Measurements from ENCODE around the gene HUNK.
A peak's percentile ranks its signal among the peaks of the same experiment; 100 is the strongest.
"Not testable (repeated sequence)": the region's sequence is repeated elsewhere in the genome, so short reads cannot be mapped to it uniquely, and the experiment has no call there.

HUNK gene

GRCh38 chr21:31850886-31851285 is 21.9 kb upstream of the HUNK start:
- Histone ChIP-seq H3K9ac (ENCODE audit: low read length) (no peak overlapping the region), H3K36me3 (ENCODE audit: control insufficient read depth, insufficient read depth, low read length) (no peaks in the 10 kb centered on the region), H3K4me3 (ENCODE audit: low read length) (no peak overlapping the region), H3K27ac (ENCODE audit: low read depth, low read length) (no peak overlapping the region), H3K4me1 (ENCODE audit: control insufficient read depth, insufficient read depth, low read length) (no peaks in the 10 kb centered on the region), H3K27me3 (ENCODE audit: control insufficient read depth, insufficient read depth, low read length) (no peaks in the 10 kb centered on the region)

- H3K27me3 ChIP-seq (ENCODE audit: control insufficient read depth, insufficient read depth, low read length): no peaks in the 10 kb centered on the region
- H3K36me3 ChIP-seq (ENCODE audit: control insufficient read depth, insufficient read depth, low read length): no peaks in the 10 kb centered on the region
- H3K9ac ChIP-seq (ENCODE audit: low read length): no peak overlapping the region
- H3K27ac ChIP-seq (ENCODE audit: low read depth, low read length): no peak overlapping the region
- H3K4me1 ChIP-seq (ENCODE audit: control insufficient read depth, insufficient read depth, low read length): no peaks in the 10 kb centered on the region
- no peak overlapping the region for H3K4me3 ChIP-seq (ENCODE audit: low read length)
Measured at GRCh38 chr21:31855180-31855579, 17.6 kb upstream of the HUNK start.

- Histone ChIP-seq H3K27ac (ENCODE audit: low read depth, low read length) (no peak overlapping the region), H3K36me3 (ENCODE audit: control insufficient read depth, insufficient read depth, low read length) (no peaks in the 10 kb centered on the region), H3K4me3 (ENCODE audit: low read length) (no peak overlapping the region), H3K9ac (ENCODE audit: low read length) (no peak overlapping the region), H3K27me3 (ENCODE audit: control insufficient read depth, insufficient read depth, low read length) (no peaks in the 10 kb centered on the region), H3K4me1 (ENCODE audit: control insufficient read depth, insufficient read depth, low read length) (no peaks in the 10 kb centered on the region)
Measured at GRCh38 chr21:31857096-31857495, 15.7 kb upstream of the HUNK start.

- H3K27me3 ChIP-seq (ENCODE audit: control insufficient read depth, insufficient read depth, low read length); H3K9ac ChIP-seq (ENCODE audit: low read length); H3K4me3 ChIP-seq (ENCODE audit: low read length); H3K4me1 ChIP-seq (ENCODE audit: control insufficient read depth, insufficient read depth, low read length); H3K27ac ChIP-seq (ENCODE audit: low read depth, low read length); H3K36me3 ChIP-seq (ENCODE audit: control insufficient read depth, insufficient read depth, low read length): not testable (repeated sequence)
Measured at GRCh38 chr21:31857631-31858030, 15.2 kb upstream of the HUNK start.

- Histone ChIP-seq H3K27ac (ENCODE audit: low read depth, low read length) (no peak overlapping the region), H3K36me3 (ENCODE audit: control insufficient read depth, insufficient read depth, low read length) (no peaks in the 10 kb centered on the region), H3K4me1 (ENCODE audit: control insufficient read depth, insufficient read depth, low read length) (no peaks in the 10 kb centered on the region), H3K27me3 (ENCODE audit: control insufficient read depth, insufficient read depth, low read length) (no peaks in the 10 kb centered on the region), H3K9ac (ENCODE audit: low read length) (no peak overlapping the region), H3K4me3 (ENCODE audit: low read length) (no peak overlapping the region)
Measured at GRCh38 chr21:31860851-31861250, 12.0 kb upstream of the HUNK start.

- Histone ChIP-seq H3K4me1 (ENCODE audit: control insufficient read depth, insufficient read depth, low read length) (peaks cover 2% of the 10 kb centered on the region), H3K27ac (ENCODE audit: low read depth, low read length) (no peak overlapping the region), H3K27me3 (ENCODE audit: control insufficient read depth, insufficient read depth, low read length) (no peaks in the 10 kb centered on the region), H3K9ac (ENCODE audit: low read length) (no peak overlapping the region), H3K36me3 (ENCODE audit: control insufficient read depth, insufficient read depth, low read length) (no peaks in the 10 kb centered on the region), H3K4me3 (ENCODE audit: low read length) (no peak overlapping the region)
Measured at GRCh38 chr21:31862078-31862477, 10.7 kb upstream of the HUNK start.

- H3K27ac ChIP-seq (ENCODE audit: low read depth, low read length): no peak overlapping the region
- no peak overlapping the region for H3K9ac ChIP-seq (ENCODE audit: low read length)
- no peaks in the 10 kb centered on the region for H3K36me3 ChIP-seq (ENCODE audit: control insufficient read depth, insufficient read depth, low read length)
- H3K27me3 ChIP-seq (ENCODE audit: control insufficient read depth, insufficient read depth, low read length): no peaks in the 10 kb centered on the region
- H3K4me3 ChIP-seq (ENCODE audit: low read length): no peak overlapping the region
- peaks cover 2% of the 10 kb centered on the region for H3K4me1 ChIP-seq (ENCODE audit: control insufficient read depth, insufficient read depth, low read length)
Measured at GRCh38 chr21:31865429-31865970, 7.3 kb upstream of the HUNK start.

GRCh38 chr21:31866077-31866511 is 6.7 kb upstream of the HUNK start:
- peaks cover 2% of the 10 kb centered on the region for H3K4me1 ChIP-seq (ENCODE audit: control insufficient read depth, insufficient read depth, low read length)
- no peaks in the 10 kb centered on the region for H3K36me3 ChIP-seq (ENCODE audit: control insufficient read depth, insufficient read depth, low read length)
- no peak overlapping the region for H3K4me3 ChIP-seq (ENCODE audit: low read length)
- H3K27me3 ChIP-seq (ENCODE audit: control insufficient read depth, insufficient read depth, low read length): no peaks in the 10 kb centered on the region
- H3K27ac ChIP-seq (ENCODE audit: low read depth, low read length): no peak overlapping the region
- H3K9ac ChIP-seq (ENCODE audit: low read length): no peak overlapping the region

GRCh38 chr21:31869750-31870149 is 3.1 kb upstream of the HUNK start:
- Histone ChIP-seq H3K27ac (ENCODE audit: low read depth, low read length) (no peak overlapping the region), H3K4me1 (ENCODE audit: control insufficient read depth, insufficient read depth, low read length) (peaks cover 2% of the 10 kb centered on the region), H3K9ac (ENCODE audit: low read length) (no peak overlapping the region), H3K36me3 (ENCODE audit: control insufficient read depth, insufficient read depth, low read length) (no peaks in the 10 kb centered on the region), H3K4me3 (ENCODE audit: low read length) (no peak overlapping the region), H3K27me3 (ENCODE audit: control insufficient read depth, insufficient read depth, low read length) (peaks cover under 1% of the 10 kb centered on the region)

GRCh38 chr21:31870472-31871193 is 2.2 kb upstream of the HUNK start:
- H3K36me3 ChIP-seq (ENCODE audit: control insufficient read depth, insufficient read depth, low read length): no peaks in the 10 kb centered on the region

GRCh38 chr21:31871371-31871770 is 1.4 kb upstream of the HUNK start:
- H3K4me1 ChIP-seq (ENCODE audit: control insufficient read depth, insufficient read depth, low read length); H3K27ac ChIP-seq (ENCODE audit: low read depth, low read length); H3K4me3 ChIP-seq (ENCODE audit: low read length); H3K27me3 ChIP-seq (ENCODE audit: control insufficient read depth, insufficient read depth, low read length); H3K9ac ChIP-seq (ENCODE audit: low read length); H3K36me3 ChIP-seq (ENCODE audit: control insufficient read depth, insufficient read depth, low read length): not testable (repeated sequence)

More at GRCh38 chr21:31870472-31871193, 2.2 kb upstream of the HUNK start:
- Histone ChIP-seq H3K27ac (ENCODE audit: low read depth, low read length) (no peak overlapping the region), H3K4me3 (ENCODE audit: low read length) (no peak overlapping the region), H3K4me1 (ENCODE audit: control insufficient read depth, insufficient read depth, low read length) (peaks cover 2% of the 10 kb centered on the region), H3K9ac (ENCODE audit: low read length) (no peak overlapping the region), H3K27me3 (ENCODE audit: control insufficient read depth, insufficient read depth, low read length) (peaks cover 5% of the 10 kb centered on the region)

- Histone ChIP-seq H3K27ac (ENCODE audit: low read depth, low read length) (no peak overlapping the region), H3K9ac (ENCODE audit: low read length) (no peak overlapping the region), H3K27me3 (ENCODE audit: control insufficient read depth, insufficient read depth, low read length) (peaks cover 5% of the 10 kb centered on the region), H3K4me3 (ENCODE audit: low read length) (peak overlapping the region; percentile 68), H3K36me3 (ENCODE audit: control insufficient read depth, insufficient read depth, low read length) (no peaks in the 10 kb centered on the region), H3K4me1 (ENCODE audit: control insufficient read depth, insufficient read depth, low read length) (no peaks in the 10 kb centered on the region)
Measured at GRCh38 chr21:31872072-31872451, 758 bp upstream of the HUNK start.

GRCh38 chr21:31873275-31873695 is 465 bp downstream of the HUNK start:
- peaks cover 5% of the 10 kb centered on the region for H3K27me3 ChIP-seq (ENCODE audit: control insufficient read depth, insufficient read depth, low read length)
- H3K4me1 ChIP-seq (ENCODE audit: control insufficient read depth, insufficient read depth, low read length): no peaks in the 10 kb centered on the region
- H3K4me3 ChIP-seq (ENCODE audit: low read length): peak overlapping the region; percentile 68
- no peaks in the 10 kb centered on the region for H3K36me3 ChIP-seq (ENCODE audit: control insufficient read depth, insufficient read depth, low read length)
- H3K9ac ChIP-seq (ENCODE audit: low read length): no peak overlapping the region
- no peak overlapping the region for H3K27ac ChIP-seq (ENCODE audit: low read depth, low read length)

Measured in rectal smooth muscle tissue (tissue), 1 donor.